ENCODE results near the gene SRP72. TPM values are rescaled to one million over a fixed set of nuclear protein-coding genes. Genes with fewer than 3 reads are reported as not detected.

Gene SRP72
- total RNA-seq, 1 experiment from 2014 or later = 138 TPM

- H3K27me3 Mint-ChIP-seq (ENCODE audit: low read depth) = no peaks in the 10 kb centered on the region
- peaks cover 23% of the 10 kb centered on the region for H3K4me1 Mint-ChIP-seq
- no peak overlapping the region for H3K4me3 Mint-ChIP-seq
- TF ChIP-seq MYBL2 (CRISPR knock-in tag; IDR thresholded peaks at IDR 0.05) (no peak), ZNF671 (CRISPR knock-in tag; IDR thresholded peaks at IDR 0.05) (0 out of 2 replicates have a peak, but pooled peaks have one; percentile 60), ETV6 (CRISPR knock-in tag; IDR thresholded peaks at IDR 0.05) (no peak), USF2 (CRISPR knock-in tag; IDR thresholded peaks at IDR 0.05) (no peak)
- CTCF ChIA-PET = no interaction called here
- ATAC-seq = no peak
- DNase-seq (ENCODE audit: low spot score) = no peak
- POLR2A ChIA-PET = interaction anchor here (0.7 kb wide), 1 partner anchor 445 kb away, joined by 5 read pairs; no protein-coding TSS in a partner anchor
- H3K27ac Mint-ChIP-seq = no peak overlapping the region
- peaks cover 37% of the 10 kb centered on the region for H3K36me3 Mint-ChIP-seq
- no peaks in the 10 kb centered on the region for H3K9me3 Mint-ChIP-seq
Observed at GRCh38 chr4:56463711-56464110, 3.7 kb upstream of the SRP72 start.

GRCh38 chr4:56464581-56464980, 2.8 kb upstream of the SRP72 start:
- ChIA-PET CTCF (interaction anchor here (1.1 kb wide), 1 partner anchor 372 kb away, joined by 3 read pairs; no protein-coding TSS in a partner anchor), POLR2A (no interaction called here)
- ATAC-seq = no peak
- H3K4me3 Mint-ChIP-seq = no peak overlapping the region; the same call in 1 of the 2 replicates
- H3K27me3 Mint-ChIP-seq (ENCODE audit: low read depth) = no peaks in the 10 kb centered on the region
- no peak for DNase-seq (ENCODE audit: low spot score)
- H3K36me3 Mint-ChIP-seq = peaks cover 32% of the 10 kb centered on the region
- H3K9me3 Mint-ChIP-seq = no peaks in the 10 kb centered on the region
- peaks cover 31% of the 10 kb centered on the region for H3K4me1 Mint-ChIP-seq
- H3K27ac Mint-ChIP-seq = 0 out of 2 replicates have a peak overlapping the region, but pooled peaks have one; percentile 22
- no peak for TF ChIP-seq GABPB1 (CRISPR knock-in tag; IDR thresholded peaks at IDR 0.05)
- no peak for TF ChIP-seq NR2C2 (CRISPR knock-in tag; IDR thresholded peaks at IDR 0.05)
- no peak for TF ChIP-seq ZNF532 (CRISPR knock-in tag; IDR thresholded peaks at IDR 0.05; ENCODE audit: borderline replicate concordance)
- no peak for TF ChIP-seq HMGXB4 (CRISPR knock-in tag; IDR thresholded peaks at IDR 0.05)
- TF ChIP-seq GTF2I (CRISPR knock-in tag; conservative IDR thresholded peaks at IDR 0.05) = no peak
- TF ChIP-seq STAT6 (CRISPR knock-in tag; conservative IDR thresholded peaks at IDR 0.05; ENCODE audit: low read depth) = no peak
- no peak for TF ChIP-seq ZNF423 (CRISPR knock-in tag; IDR thresholded peaks at IDR 0.05)
- no peak for TF ChIP-seq E2F1 (CRISPR knock-in tag; IDR thresholded peaks at IDR 0.05)
- no peak for TF ChIP-seq ATF2 (CRISPR knock-in tag; IDR thresholded peaks at IDR 0.05; ENCODE audit: borderline replicate concordance, low read depth)
- no peak for TF ChIP-seq SMAD3 (CRISPR knock-in tag; IDR thresholded peaks at IDR 0.05; ENCODE audit: borderline replicate concordance)
- no peak for TF ChIP-seq KAT7 (CRISPR knock-in tag; IDR thresholded peaks at IDR 0.05; ENCODE audit: borderline replicate concordance)
- no peak for TF ChIP-seq ZNF219 (CRISPR knock-in tag; IDR thresholded peaks at IDR 0.05; ENCODE audit: borderline replicate concordance)
- no peak for TF ChIP-seq RELA (CRISPR knock-in tag; IDR thresholded peaks at IDR 0.05; ENCODE audit: borderline replicate concordance)
- TF ChIP-seq NFYB (CRISPR knock-in tag; conservative IDR thresholded peaks at IDR 0.05; ENCODE audit: low read depth) = no peak
- no peak for TF ChIP-seq ELF4 (CRISPR knock-in tag; IDR thresholded peaks at IDR 0.05; ENCODE audit: low read depth)
- TF ChIP-seq E2F4 (CRISPR knock-in tag; IDR thresholded peaks at IDR 0.05; ENCODE audit: borderline replicate concordance, low read depth) = no peak
- no peak for TF ChIP-seq CDX4 (CRISPR knock-in tag; IDR thresholded peaks at IDR 0.05; ENCODE audit: borderline replicate concordance)

Measured in WTC11 (cell line).